OCI-LY7 (cell line): ENCODE measurements around the gene XYLT1. TPM values are rescaled to one million over a fixed set of nuclear protein-coding genes. Genes with fewer than 3 reads are reported as not detected.

Experiments
- BruUV-seq: library from RNA; stranded (reverse); fragments of 400-500 nt; replicated peaks from 2 replicates; lab custom pipeline; 2021; lab: Mats Ljungman, UMichigan
- CTCF ChIA-PET: fragments of 300-600 bp; sonication (Branson Sonifier 250); formaldehyde crosslinking; loops from one replicate; lab custom pipeline; 2022; ENCODE audit warnings: antibody characterized with exemption; ENCODE audit not compliant: unreplicated experiment; lab: Charles Lee
- POLR2A ChIA-PET: fragments of 300-600 bp; sonication (Branson Sonifier 250); formaldehyde crosslinking; loops from one replicate; lab custom pipeline; 2022; ENCODE audit warnings: antibody characterized with exemption; lab: Charles Lee
- DNase-seq: peaks from one replicate; pipeline ENCODE4 v3.0.0-alpha.2; 2015; ENCODE audit warnings: low spot score
- H2AFZ ChIP-seq: fragments of 200-600 bp; sonication (generic), shearing (Covaris generic); 2 replicates; pipeline ENCODE4 v1.6.1; 2014; ENCODE audit warnings: mild to moderate bottlenecking, antibody characterized with exemption, low read length, moderate library complexity
- H3K27ac ChIP-seq: fragments of 200-600 bp; sonication (generic); 2 replicates; pipeline ENCODE4 v1.5.1; 2014; ENCODE audit warnings: mixed run types, low read depth, mild to moderate bottlenecking, moderate library complexity, low read length, inconsistent platforms; ENCODE audit not compliant: poor library complexity, severe bottlenecking
- H3K36me3 ChIP-seq: fragments of 200-600 bp; sonication (generic); 2 replicates; pipeline ENCODE4 v1.6.1; 2014; ENCODE audit warnings: mild to moderate bottlenecking, antibody characterized with exemption, low read length, moderate library complexity, mixed read lengths; ENCODE audit not compliant: insufficient read depth
- H3K4me1 ChIP-seq: fragments of 200-600 bp; sonication (generic); 2 replicates; pipeline ENCODE4 v1.5.1; 2014; ENCODE audit warnings: mild to moderate bottlenecking, low read length; ENCODE audit not compliant: insufficient read depth, poor library complexity, severe bottlenecking
- H3K4me2 ChIP-seq: fragments of 200-600 bp; sonication (generic); 2 replicates; pipeline ENCODE4 v1.6.1; 2014; ENCODE audit warnings: mild to moderate bottlenecking, low read length
- H3K4me3 ChIP-seq: fragments of 200-600 bp; sonication (generic); 2 replicates; pipeline ENCODE4 v1.5.1; 2014; ENCODE audit warnings: mild to moderate bottlenecking, low read depth, low read length; ENCODE audit not compliant: poor library complexity, severe bottlenecking
- H3K79me2 ChIP-seq: fragments of 200-600 bp; sonication (generic); 2 replicates; pipeline ENCODE4 v1.6.1; 2016; ENCODE audit warnings: low read depth, mild to moderate bottlenecking, low read length, moderate library complexity, mixed read lengths; ENCODE audit not compliant: insufficient read depth
- H3K9me2 ChIP-seq: fragments of 200-600 bp; sonication (generic); 2 replicates; pipeline ENCODE4 v1.6.1; 2016; ENCODE audit warnings: mild to moderate bottlenecking, low read length, mixed read lengths; ENCODE audit not compliant: insufficient read depth
- H3K9me3 ChIP-seq: fragments of 200-600 bp; sonication (generic); 2 replicates; pipeline ENCODE4 v1.6.1; 2014; ENCODE audit warnings: mild to moderate bottlenecking, mixed run types, low read length, mixed read lengths
- H4K20me1 ChIP-seq: fragments of 200-600 bp; sonication (generic); 2 replicates; pipeline ENCODE4 v1.6.1; 2014; ENCODE audit warnings: mild to moderate bottlenecking, antibody characterized with exemption, low read length, moderate library complexity, mixed read lengths; ENCODE audit not compliant: insufficient read depth
- EZH2phosphoT487 ChIP-seq: fragments of 200-600 bp; sonication (generic); IDR thresholded peaks from 2 replicates; pipeline ENCODE4 v1.6.1; 2018; ENCODE audit warnings: low read depth, borderline replicate concordance, mild to moderate bottlenecking, mixed run types, antibody characterized with exemption, low read length, moderate library complexity, mixed read lengths
- intact Hi-C: fragments of 100-400 bp; cut with micrococcal nuclease; formaldehyde crosslinking; loops from one replicate; pipeline ENCODE4 v1.10.0; 2022; ENCODE audit not compliant: unreplicated experiment
- total RNA-seq, 2 experiments: library from RNA; depleted of rRNA in 1 of 2; stranded (reverse); fragments of >200 nt in 1 of 2; shearing (Covaris generic) in 1 of 2; gene quantifications; 2 replicates each; pipeline ENCODE4 v1.2.3, GENCODE V29; 2014 to 2022
- TF ChIP-seq, protein P1 (sequence below): fragments of 200-600 bp; sonication (generic); conservative IDR thresholded peaks from 2 replicates; pipeline ENCODE4 v1.5.1; 2014; ENCODE audit warnings: mild to moderate bottlenecking, antibody characterized with exemption, low read length, moderate library complexity, mixed read lengths

Gene XYLT1
- total RNA-seq, 2 experiments from 2014 or later, result 36.3 to 50.0 TPM

DNA sequence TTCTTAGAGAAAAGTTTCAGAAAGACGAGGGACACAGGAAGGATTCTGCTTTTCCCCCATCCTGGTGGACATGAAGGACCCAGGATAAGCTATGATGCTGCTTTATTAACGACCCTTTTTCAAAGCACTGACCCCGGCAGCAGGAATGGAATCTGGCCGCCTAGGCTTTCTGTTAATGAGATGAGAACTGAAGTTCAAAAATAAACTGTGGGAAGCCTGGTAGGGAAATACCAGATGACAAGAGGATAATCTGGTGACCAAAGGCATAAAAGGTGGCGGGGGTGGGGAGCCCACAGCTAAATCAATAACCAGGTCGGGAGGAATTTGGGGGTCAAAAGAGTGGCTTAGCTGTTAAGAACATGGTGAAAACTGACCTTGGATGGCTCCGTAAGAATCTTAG is 171.0 kb downstream of the XYLT1 start:
- no TSS peak for BruUV-seq
- Histone ChIP-seq H3K36me3 (no peaks in the 10 kb centered on the region), H2AFZ (no peak overlapping the region), H3K4me1 (peaks cover 88% of the 10 kb centered on the region), H3K9me3 (no peaks in the 10 kb centered on the region), H3K9me2 (no peaks in the 10 kb centered on the region), H4K20me1 (no peaks in the 10 kb centered on the region), H3K27ac (peak overlapping the region; percentile 99), H3K4me3 (peak overlapping the region; percentile 3), H3K79me2 (peaks cover 41% of the 10 kb centered on the region; the same call in 1 of the 2 replicates), H3K4me2 (peak overlapping the region; percentile 84)
- TF ChIP-seq, protein P1, sequence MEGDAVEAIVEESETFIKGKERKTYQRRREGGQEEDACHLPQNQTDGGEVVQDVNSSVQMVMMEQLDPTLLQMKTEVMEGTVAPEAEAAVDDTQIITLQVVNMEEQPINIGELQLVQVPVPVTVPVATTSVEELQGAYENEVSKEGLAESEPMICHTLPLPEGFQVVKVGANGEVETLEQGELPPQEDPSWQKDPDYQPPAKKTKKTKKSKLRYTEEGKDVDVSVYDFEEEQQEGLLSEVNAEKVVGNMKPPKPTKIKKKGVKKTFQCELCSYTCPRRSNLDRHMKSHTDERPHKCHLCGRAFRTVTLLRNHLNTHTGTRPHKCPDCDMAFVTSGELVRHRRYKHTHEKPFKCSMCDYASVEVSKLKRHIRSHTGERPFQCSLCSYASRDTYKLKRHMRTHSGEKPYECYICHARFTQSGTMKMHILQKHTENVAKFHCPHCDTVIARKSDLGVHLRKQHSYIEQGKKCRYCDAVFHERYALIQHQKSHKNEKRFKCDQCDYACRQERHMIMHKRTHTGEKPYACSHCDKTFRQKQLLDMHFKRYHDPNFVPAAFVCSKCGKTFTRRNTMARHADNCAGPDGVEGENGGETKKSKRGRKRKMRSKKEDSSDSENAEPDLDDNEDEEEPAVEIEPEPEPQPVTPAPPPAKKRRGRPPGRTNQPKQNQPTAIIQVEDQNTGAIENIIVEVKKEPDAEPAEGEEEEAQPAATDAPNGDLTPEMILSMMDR, result no peak
- TF ChIP-seq EZH2phosphoT487, result no peak
- POLR2A ChIA-PET, result interaction anchor here (0.6 to 4.8 kb wide), 13 partner anchors 8 to 170 kb away, joined by 3 to 47 read pairs (median 5); no protein-coding TSS in a partner anchor
- intact Hi-C loops, result loop anchor here (2.0 to 10.0 kb wide), 4 partner anchors 41 to 1625 kb away; partner anchors contain the start of gene SMG1
- CTCF ChIA-PET, result interaction anchor here (0.8 to 1.2 kb wide), 4 partner anchors 8 to 168 kb away, joined by 3 read pairs; no protein-coding TSS in a partner anchor
- DNase-seq, result no peak

DNA sequence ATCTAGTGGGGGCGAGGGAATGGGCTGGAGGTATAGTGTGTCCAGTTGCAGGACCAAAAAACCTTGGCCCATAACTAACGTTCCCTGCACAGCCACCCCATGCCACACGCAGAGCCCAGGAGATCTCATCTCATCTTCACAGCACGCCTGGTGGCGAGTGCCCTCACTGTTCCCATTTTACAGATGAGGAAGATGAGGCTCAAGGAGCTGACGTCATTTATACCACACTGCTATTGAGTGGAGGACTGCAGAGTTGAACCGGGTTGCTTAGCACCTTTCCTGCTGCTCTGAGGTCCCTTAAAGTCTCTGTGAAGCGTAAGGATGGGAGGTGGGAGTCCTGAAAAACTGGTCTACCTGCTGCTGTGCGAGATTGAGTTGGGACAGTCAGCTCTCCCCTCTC is 172.5 kb downstream of the XYLT1 start:
- intact Hi-C loops, result loop anchor here (10.0 kb wide), 1 partner anchor 1627 kb away; the partner anchor contains the start of gene SMG1
- TF ChIP-seq EZH2phosphoT487, result no peak
- TF ChIP-seq, protein P1, result no peak
- Histone ChIP-seq H3K79me2 (peaks cover 27% of the 10 kb centered on the region; the same call in 1 of the 2 replicates), H3K36me3 (no peaks in the 10 kb centered on the region), H3K9me2 (no peaks in the 10 kb centered on the region), H4K20me1 (no peaks in the 10 kb centered on the region), H2AFZ (no peak overlapping the region), H3K27ac (no peak overlapping the region), H3K9me3 (no peaks in the 10 kb centered on the region), H3K4me3 (no peak overlapping the region), H3K4me2 (no peak overlapping the region), H3K4me1 (peaks cover 84% of the 10 kb centered on the region)
- ChIA-PET CTCF (no interaction called here), POLR2A (interaction anchor here (1.5 to 4.8 kb wide), 2 partner anchors 15 to 37 kb away, joined by 4 to 47 read pairs; no protein-coding TSS in a partner anchor)
- DNase-seq, result no peak
- no TSS peak for BruUV-seq

DNA sequence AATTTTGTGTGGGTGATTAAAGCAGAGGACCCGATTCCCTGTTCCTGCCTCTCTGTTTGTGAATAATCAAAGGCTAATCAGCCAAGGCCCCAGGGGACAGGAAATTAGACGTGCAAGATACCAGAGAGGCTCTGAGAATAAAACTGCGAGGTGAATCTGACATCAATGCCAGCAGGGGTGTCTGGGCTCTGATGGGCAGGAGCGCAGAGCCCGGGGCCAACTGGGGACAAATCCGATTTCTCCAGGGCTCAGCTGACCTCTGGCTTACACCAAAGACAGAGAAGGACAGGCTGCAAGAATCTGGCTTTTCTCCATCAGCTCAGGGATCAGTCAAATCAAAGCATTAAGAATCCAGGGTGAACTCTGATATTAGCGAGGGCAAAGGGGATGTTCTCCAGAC is 174.3 kb downstream of the XYLT1 start:
- Histone ChIP-seq H3K36me3 (peaks cover 5% of the 10 kb centered on the region; the same call in 1 of the 2 replicates), H3K79me2 (peaks cover 27% of the 10 kb centered on the region; the same call in 1 of the 2 replicates), H3K4me1 (peaks cover 72% of the 10 kb centered on the region), H4K20me1 (no peaks in the 10 kb centered on the region), H2AFZ (no peak overlapping the region), H3K9me3 (no peaks in the 10 kb centered on the region), H3K4me2 (peak overlapping the region; percentile 27), H3K9me2 (no peaks in the 10 kb centered on the region), H3K27ac (peak overlapping the region; percentile 27), H3K4me3 (no peak overlapping the region)
- TF ChIP-seq, protein P1, result no peak
- TF ChIP-seq EZH2phosphoT487, result no peak
- no peak for DNase-seq
- intact Hi-C loops, result loop anchor here (10.0 kb wide), 1 partner anchor 1628 kb away; the partner anchor contains the start of gene SMG1
- CTCF ChIA-PET, result interaction anchor here (1.2 kb wide), 1 partner anchor 171 kb away, joined by 3 read pairs; no protein-coding TSS in a partner anchor
- no TSS peak for BruUV-seq
- POLR2A ChIA-PET, result interaction anchor here (1.2 kb wide), 1 partner anchor 80 kb away, joined by 3 read pairs; no protein-coding TSS in a partner anchor
